ENCODE data around the gene INPP5A.
"Not testable (repeated sequence)": the region's sequence is repeated elsewhere in the genome, so short reads cannot be mapped to it uniquely, and the experiment has no call there.

The INPP5A gene

GRCh38 chr10:132503581-132504421 is 33.8 kb upstream of the INPP5A start:
- DNase-seq (ENCODE audit: low read depth in 2 of 2), result no peak

GRCh38 chr10:132504501-132505272 is 32.9 kb upstream of the INPP5A start:
- DNase-seq (ENCODE audit: low read depth in 2 of 2), result no peak

DNA sequence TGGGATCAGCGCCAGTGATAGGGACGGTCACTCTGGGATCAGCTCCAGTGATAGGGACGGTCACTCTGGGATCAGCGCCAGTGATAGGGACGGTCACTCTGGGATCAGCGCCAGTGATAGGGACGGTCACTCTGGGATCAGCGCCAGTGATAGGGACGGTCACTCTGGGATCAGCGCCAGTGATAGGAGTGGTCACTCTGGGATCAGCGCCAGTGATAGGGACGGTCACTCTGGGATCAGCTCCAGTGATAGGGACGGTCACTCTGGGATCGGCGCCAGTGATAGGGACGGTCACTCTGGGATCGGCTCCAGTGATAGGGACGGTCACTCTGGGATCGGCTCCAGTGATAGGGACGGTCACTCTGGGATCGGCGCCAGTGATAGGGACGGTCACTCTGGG is 32.0 kb upstream of the INPP5A start:
- not testable (repeated sequence) for DNase-seq (ENCODE audit: low read depth in 2 of 2)

- peak; percentile 65 to 68 for DNase-seq (ENCODE audit: low read depth in 2 of 2)
These were observed 30.7 kb upstream of the INPP5A start for GRCh38 chr10:132506711-132507408.

GRCh38 chr10:132507409-132507955 is 30.1 kb upstream of the INPP5A start:
- no peak for DNase-seq (ENCODE audit: low read depth in 2 of 2)

GRCh38 chr10:132507956-132508490 is 29.6 kb upstream of the INPP5A start:
- DNase-seq (ENCODE audit: low read depth in 2 of 2), result no peak

- DNase-seq (ENCODE audit: low read depth in 2 of 2), result no peak
These were observed 28.8 kb upstream of the INPP5A start for GRCh38 chr10:132508581-132509443.

DNA sequence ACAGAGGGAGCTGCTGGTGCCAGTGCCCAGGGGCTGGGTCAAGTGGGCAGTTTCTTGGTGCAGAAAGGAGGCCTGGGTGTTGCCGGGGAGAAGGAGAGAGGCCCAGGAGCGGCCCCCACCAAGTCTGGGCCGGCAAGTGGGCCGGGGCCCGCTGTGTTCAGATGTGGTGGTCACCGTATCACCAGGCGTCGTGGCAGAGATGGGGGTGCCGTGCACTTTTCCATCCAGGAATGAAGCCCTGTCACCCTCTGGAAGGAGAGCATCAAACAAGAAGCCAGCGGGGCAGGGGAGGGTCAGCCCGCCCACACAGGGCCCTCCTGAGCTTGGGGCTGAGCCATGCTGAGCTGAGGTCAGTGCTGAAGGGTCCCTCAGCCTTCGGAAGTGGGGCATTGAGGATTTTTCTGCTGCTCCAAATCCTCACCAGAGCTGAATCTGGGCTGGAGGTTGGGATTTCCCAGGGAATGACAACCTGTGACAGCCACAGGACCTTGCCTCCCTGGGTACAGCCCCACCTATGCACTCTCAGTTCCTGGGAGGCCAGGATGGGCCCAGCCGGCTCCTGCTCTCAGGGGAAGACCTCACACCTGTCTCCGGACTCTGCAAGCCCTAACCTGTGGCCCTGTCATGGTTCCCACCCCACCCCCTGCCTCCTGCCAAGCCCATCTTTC is 27.9 kb upstream of the INPP5A start:
- no peak for DNase-seq (ENCODE audit: low read depth in 2 of 2)

GRCh38 chr10:132510174-132510611 is 27.4 kb upstream of the INPP5A start:
- no peak for DNase-seq (ENCODE audit: low read depth in 2 of 2)

DNA sequence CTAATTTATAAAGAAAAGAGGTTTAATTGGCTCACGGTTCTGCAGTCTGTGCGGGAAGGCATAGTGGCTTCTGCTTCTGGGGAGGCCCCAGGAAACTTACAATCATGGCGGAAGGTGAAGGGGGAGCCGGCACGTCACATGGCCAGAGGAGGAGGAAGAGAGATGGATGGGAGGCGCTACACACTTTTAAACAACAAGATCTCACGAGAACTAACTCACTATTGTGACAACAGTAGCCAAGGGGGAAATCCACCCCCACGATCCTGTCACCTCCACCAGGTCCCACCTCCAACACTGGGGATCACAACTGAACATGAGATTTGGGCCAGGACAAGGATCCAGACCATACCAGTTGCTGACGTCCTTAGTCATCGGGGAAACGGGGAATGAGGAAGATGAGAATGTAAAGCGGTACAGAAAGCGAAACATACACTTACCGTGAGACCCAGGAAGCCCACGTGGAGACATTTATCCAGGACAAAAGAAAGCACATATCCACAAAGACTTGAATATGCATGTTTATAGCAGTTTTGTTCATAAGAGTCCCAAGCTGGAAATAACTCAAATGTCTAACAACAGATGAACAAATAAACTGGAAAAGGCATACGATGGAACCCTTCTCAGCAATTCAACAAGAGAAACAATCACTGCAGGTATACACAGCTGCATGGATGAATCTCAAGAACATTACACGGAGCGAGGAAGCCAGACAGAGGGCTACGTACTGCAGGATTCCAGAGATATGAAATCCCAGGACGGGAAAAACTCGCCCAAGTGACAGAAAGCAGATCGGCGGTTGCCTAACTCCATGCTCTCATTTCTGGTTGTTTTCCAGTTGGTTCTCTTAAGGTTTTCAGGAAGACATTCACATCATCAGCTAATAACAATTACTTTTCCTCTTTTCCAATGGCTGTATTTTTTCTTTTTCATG is 26.2 kb upstream of the INPP5A start:
- DNase-seq (ENCODE audit: low read depth in 2 of 2), result no peak

DNA sequence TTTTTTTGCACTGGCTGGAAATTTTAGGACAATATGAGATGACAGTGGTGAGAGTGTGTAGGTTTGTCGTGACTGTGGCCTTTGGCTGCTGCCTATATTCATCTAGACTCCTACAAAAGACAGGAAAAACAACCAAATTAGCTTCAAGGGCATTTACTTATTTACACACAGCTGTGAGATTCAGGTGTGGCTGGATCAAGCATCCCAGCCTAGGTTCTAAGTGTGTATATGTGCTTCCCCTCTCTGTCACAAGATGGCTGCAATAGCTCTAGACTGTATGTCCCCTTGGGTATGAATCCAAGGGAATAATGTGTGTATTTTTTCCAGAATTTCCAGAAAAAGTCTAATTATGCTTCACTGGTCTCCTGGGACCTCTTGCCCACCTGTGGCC is 25.5 kb upstream of the INPP5A start:
- no peak for DNase-seq (ENCODE audit: low read depth in 2 of 2)

DNA sequence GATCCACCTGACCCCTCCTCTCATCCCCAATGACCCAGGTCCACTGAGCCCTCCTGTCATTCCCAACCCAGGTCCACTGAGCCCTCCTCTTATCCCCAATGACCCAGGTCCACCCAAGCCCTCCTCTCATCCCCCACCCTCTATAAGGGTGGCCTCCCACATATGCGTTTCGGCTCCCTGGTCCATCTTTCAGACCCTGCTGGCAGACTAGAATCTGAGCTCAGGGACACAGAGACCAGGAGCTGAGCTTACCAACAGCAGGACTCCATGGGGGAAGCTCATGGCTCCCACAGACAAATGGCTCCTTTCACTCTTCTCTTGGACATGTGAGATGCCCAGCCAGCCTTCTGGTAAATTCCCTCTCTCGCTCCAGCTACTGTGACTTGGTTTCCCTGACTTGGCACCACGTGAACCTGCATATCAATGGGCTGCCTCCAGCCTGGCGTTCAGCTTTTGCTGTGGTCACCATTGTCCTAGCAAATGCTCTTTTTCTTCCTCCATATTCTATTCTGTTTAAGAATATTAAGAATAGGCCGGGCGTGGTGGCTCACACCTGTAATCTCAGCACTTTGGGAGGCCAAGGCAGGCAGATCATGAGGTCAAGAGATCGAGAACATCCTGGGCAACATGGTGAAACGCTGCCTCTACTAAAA is 24.8 kb upstream of the INPP5A start:
- no peak for DNase-seq (ENCODE audit: low read depth in 2 of 2)

- no peak for DNase-seq (ENCODE audit: low read depth in 2 of 2)
These were observed 22.6 kb upstream of the INPP5A start for GRCh38 chr10:132514821-132515520.

- DNase-seq (ENCODE audit: low read depth in 2 of 2), result no peak
These were observed 21.5 kb upstream of the INPP5A start for GRCh38 chr10:132515811-132516726.

DNA sequence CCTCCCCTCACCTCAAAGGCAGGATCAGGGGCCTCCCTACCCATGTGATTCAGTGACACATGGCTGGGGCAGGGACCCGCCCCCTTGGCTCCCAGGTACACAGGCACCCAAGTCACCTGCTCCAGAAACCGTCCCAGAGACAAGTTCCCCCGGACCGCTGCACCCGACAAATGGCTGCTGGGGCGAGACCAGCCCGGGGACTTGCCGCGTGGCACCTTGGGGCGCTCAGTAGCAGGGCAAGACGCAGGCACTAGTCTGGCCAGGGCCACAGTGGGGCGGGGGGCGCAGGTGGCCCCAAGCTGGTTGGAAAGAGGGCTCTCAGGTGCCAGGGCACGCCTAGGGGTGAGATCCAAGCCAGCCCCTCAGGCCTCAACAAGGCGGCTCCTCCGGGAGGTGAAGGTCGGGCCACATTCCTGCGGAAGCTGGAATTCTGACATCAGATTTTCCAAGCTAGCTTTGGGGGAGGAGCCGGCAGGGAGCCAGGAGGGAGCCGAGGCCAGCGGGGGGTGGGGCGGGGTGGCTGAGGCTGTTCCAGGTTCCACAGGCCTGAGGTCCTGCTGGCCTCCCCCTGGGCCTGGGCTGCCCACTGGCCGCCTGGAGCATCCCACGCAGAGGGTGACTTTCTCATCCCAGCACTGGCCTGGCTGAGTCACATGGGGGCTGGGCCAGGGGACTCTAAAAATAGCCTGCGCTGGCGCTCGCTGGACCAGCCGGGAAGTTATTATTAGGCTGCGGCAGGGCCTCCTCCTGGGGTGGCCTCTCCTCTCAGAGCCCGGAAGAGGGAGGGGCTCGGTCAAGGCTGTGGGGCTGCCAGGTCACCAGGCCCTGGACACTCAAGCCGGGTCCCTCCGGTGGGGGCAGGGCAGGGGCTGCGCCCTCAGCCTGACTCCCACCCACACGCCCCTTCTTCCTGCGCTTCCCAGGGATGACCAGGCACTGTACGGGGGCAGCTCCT is 20.5 kb upstream of the INPP5A start:
- peak; percentile 64 to 66 for DNase-seq (ENCODE audit: low read depth in 2 of 2)
